Kidney (tissue), 14 donors: ENCODE measurements around the gene SYTL2. TPM values are rescaled to one million over a fixed set of nuclear protein-coding genes. Genes with fewer than 3 reads are reported as not detected.

ENCODE experiments used
- DNase-seq, 5 donors: peaks; one replicate each; pipeline ENCODE4 v3.0.0-alpha.2; 2013 to 2020
- FAIRE-seq: peaks from 2 replicates; lab custom pipeline; 2012; peaks lifted over from hg19 to GRCh38; lab: Jason Lieb, UNC
- H3K27ac ChIP-seq, 2 donors: one replicate each; pipeline ENCODE4 v1.7.0; 2013; ENCODE audit warnings: low read depth in 2 of 2, low read length in 2 of 2, inconsistent platforms in 1 of 2
- H3K27me3 ChIP-seq: one replicate; pipeline ENCODE4 v1.7.1; 2013; ENCODE audit warnings: low read length, inconsistent platforms; ENCODE audit not compliant: control insufficient read depth, insufficient read depth
- H3K36me3 ChIP-seq, 3 donors: one replicate each; pipeline versions ENCODE4 v1.7.0 to v1.7.1; 2013; ENCODE audit warnings: low read length in 3 of 3, control low read depth in 1 of 3, inconsistent platforms in 1 of 3; ENCODE audit not compliant: insufficient read depth in 3 of 3, control insufficient read depth in 2 of 3
- H3K4me1 ChIP-seq, 3 donors: one replicate each; pipeline versions ENCODE4 v1.7.0 to v1.7.1; 2013; ENCODE audit warnings: low read length in 3 of 3, inconsistent platforms in 1 of 3, low read depth in 1 of 3; ENCODE audit not compliant: control insufficient read depth in 2 of 3, insufficient read depth in 2 of 3
- H3K4me3 ChIP-seq, 3 donors: one replicate each; pipeline versions ENCODE4 v1.7.0 to v1.8.1; 2013; ENCODE audit warnings: low read length in 3 of 3, control low read depth in 1 of 3, inconsistent platforms in 1 of 3
- H3K9ac ChIP-seq, 3 donors: one replicate each; pipeline versions ENCODE4 v1.7.0 to v1.7.1; 2013; ENCODE audit warnings: low read length in 3 of 3, control low read depth in 1 of 3, inconsistent platforms in 1 of 3
- H3K9me3 ChIP-seq, 3 donors: one replicate each; pipeline versions ENCODE4 v1.7.0 to v1.7.1; 2013; ENCODE audit warnings: low read length in 3 of 3, control low read depth in 1 of 3, inconsistent platforms in 1 of 3; ENCODE audit not compliant: control insufficient read depth in 2 of 3, insufficient read depth in 1 of 3
- CTCF ChIP-seq: IDR thresholded peaks from 3 replicates; pipeline ENCODE4 v1.5.1; 2012; ENCODE audit warnings: mild to moderate bottlenecking, moderate library complexity, borderline replicate concordance; ENCODE audit not compliant: insufficient read depth; ENCODE audit errors: extremely low read depth
- intact Hi-C: fragments of 100-400 bp; cut with DNase I; formaldehyde crosslinking; loops from one replicate; pipeline ENCODE4 v1.11.1; 2022
- polyA plus RNA-seq: library from polyadenylated mRNA; stranded (reverse); fragments of 350-450 nt; fragmentation: Illumina TruSeq; extraction: RNeasy Lipid Tissue Mini Kit (QIAGEN cat#74804); gene quantifications from one replicate; pipeline ENCODE4 v1.2.3, GENCODE V29; 2014; ENCODE audit warnings: low read depth, low replicate concordance; ENCODE audit not compliant: insufficient read depth
- total RNA-seq: library from RNA; stranded (reverse); fragmentation: NEBNext Ultra II Directional; extraction: Animal tissue kit (Norgen Biotek cat#: 25700); gene quantifications from one replicate; pipeline ENCODE4 v1.2.1, GENCODE V29; 2021
- donor health status: control.
- donor health status: control.
- donor health status: control.
- donor health status: control.
- donor health status: control.
- donor health status: DM: yes; HTN: yes; CAD: no.
- donor health status: Normal renal cell carcinoma (clear cell type).

SYTL2 gene
- total and polyA plus RNA-seq, 2 donors from 2014 or later, result 19.8 to 187 TPM

- no peak for FAIRE-seq
- no peaks in the 10 kb centered on the region for H3K27me3 ChIP-seq
- intact Hi-C loops, result no loop called here
Observed at GRCh38 chr11:85697747-85698146, 113.2 kb downstream of the SYTL2 start.

GRCh38 chr11:85695546-85695945 lies 115.4 kb downstream of the SYTL2 start:
- no peaks in the 10 kb centered on the region for H3K27me3 ChIP-seq
- no peak overlapping the region for H3K9ac ChIP-seq
- H3K36me3 ChIP-seq, result peaks cover 0 to 4% (median 2%) of the 10 kb centered on the region in 3 donors
- FAIRE-seq (no peak), DNase-seq (no peak)
- no peak overlapping the region for H3K4me3 ChIP-seq
- no peaks in the 10 kb centered on the region for H3K9me3 ChIP-seq
- no peaks in the 10 kb centered on the region for H3K4me1 ChIP-seq
- TF ChIP-seq CTCF, result no peak
- no peak overlapping the region for H3K27ac ChIP-seq
- intact Hi-C loops, result no loop called here

More at GRCh38 chr11:85697747-85698146, 113.2 kb downstream of the SYTL2 start:
- Histone ChIP-seq H3K4me1 (no peaks in the 10 kb centered on the region), H3K36me3 (peaks cover 0 to 3% (median 2%) of the 10 kb centered on the region in 3 donors), H3K9ac (no peak overlapping the region), H3K27ac (no peak overlapping the region), H3K4me3 (no peak overlapping the region), H3K9me3 (no peaks in the 10 kb centered on the region)
- no peak for TF ChIP-seq CTCF
- DNase-seq, result no peak

- H3K27ac ChIP-seq, result no peak overlapping the region
- DNase-seq, result peak in 2 of 5 donors; percentile 74 to 82
- no peak overlapping the region for H3K9ac ChIP-seq
- TF ChIP-seq CTCF, result peak; percentile 64
- no peaks in the 10 kb centered on the region for H3K9me3 ChIP-seq
- H3K4me3 ChIP-seq, result no peak overlapping the region
- peak; percentile 88 for FAIRE-seq
- no peaks in the 10 kb centered on the region for H3K27me3 ChIP-seq
- intact Hi-C loops, result no loop called here
- no peaks in the 10 kb centered on the region for H3K4me1 ChIP-seq
- H3K36me3 ChIP-seq, result peaks cover 0 to 7% (median 2%) of the 10 kb centered on the region in 3 donors
Observed at GRCh38 chr11:85694385-85694980, 116.5 kb downstream of the SYTL2 start.
